Glomerular visceral epithelial cell (primary cell): ENCODE measurements around the gene AGT.
"Not testable (repeated sequence)": the region's sequence is repeated elsewhere in the genome, so short reads cannot be mapped to it uniquely, and the experiment has no call there.

Experiments
- DNase-seq: peaks from one replicate; pipeline ENCODE4 v3.0.0-alpha.2; 2016; ENCODE audit errors: extremely low spot score

AGT gene

DNA sequence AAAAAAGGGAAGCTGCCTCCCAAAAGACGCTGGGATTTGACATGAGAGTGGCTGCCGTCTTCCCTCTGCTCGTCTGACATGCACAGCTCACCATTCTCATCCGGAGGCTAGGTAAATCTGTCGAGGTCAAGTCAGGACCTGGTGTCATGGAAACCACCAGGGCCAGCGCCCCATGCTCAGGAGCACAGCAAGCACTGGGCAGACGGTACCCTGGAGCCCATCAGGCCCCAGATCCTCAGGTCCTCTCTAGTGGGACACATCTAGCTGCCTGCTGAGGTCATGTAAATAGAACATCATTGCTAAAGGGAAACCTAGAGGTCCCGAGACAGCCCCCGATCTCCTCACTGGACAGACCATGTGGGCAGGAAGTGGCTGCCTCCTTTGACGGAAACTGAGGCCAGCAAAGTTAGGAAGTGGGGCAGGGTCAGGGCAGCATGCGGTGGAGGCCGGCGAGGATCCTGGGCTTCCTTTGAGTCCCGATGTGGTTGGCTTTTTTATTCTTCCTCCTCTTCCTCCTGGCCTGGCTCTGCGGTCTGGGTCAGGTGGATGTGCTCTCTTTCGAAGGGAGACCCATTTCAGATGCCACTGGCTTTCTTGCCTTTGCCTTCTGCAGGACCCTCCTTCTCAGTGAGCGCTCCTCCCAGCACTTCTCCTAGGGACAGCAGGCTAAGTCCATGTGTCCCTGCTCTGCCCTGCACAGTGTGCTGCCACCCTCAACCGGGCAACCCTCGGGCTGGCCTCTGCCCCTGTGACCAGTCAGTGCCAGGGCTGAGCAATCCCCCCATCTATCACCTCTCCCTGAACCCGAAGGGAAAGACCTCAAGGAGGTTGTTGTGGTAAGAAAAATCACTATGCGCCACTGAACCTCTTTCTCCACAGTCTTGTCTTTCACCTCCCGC is 5.9 kb downstream of the AGT start:
- no peak for DNase-seq

DNA sequence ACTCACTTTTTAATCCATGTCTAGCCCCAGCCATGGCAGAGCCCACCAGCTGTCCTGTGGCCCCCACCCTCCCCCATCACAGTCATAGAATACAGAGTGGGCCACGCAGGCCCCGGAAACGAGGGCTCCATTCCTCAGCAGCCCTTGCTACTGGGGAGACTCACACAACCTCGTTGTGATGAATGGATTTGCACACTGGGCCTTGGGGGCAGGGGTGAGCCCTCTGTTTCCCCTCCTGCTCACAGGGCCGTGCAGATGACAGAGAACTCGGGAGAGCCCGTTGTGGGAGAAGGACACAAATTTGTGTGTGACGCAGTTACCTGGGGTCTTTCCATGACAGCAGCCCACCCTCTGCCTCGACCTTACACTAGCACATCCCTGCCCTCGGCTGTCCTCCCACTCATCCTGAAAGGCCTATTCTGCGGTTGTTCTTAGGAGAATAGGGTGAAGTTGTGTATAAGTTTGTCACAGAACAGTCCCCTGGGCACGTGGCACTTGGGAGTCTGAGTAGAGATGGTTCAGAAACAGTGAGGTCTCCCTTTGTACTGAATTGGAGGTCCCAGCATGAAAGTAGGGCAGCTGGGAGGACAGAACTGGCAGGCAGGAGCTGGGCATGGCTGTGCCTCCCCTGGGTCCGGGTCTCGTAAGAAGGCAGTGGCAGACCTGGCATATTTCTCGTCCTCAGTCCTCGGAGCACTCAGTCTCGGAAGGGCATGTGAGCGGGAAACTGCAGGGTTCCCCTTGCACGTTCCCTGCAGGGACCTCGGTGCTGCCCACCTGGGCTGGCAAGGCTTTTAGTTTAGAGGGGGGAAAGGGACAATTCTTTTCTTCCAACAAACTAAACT is 6.8 kb downstream of the AGT start:
- DNase-seq, result no peak

DNA sequence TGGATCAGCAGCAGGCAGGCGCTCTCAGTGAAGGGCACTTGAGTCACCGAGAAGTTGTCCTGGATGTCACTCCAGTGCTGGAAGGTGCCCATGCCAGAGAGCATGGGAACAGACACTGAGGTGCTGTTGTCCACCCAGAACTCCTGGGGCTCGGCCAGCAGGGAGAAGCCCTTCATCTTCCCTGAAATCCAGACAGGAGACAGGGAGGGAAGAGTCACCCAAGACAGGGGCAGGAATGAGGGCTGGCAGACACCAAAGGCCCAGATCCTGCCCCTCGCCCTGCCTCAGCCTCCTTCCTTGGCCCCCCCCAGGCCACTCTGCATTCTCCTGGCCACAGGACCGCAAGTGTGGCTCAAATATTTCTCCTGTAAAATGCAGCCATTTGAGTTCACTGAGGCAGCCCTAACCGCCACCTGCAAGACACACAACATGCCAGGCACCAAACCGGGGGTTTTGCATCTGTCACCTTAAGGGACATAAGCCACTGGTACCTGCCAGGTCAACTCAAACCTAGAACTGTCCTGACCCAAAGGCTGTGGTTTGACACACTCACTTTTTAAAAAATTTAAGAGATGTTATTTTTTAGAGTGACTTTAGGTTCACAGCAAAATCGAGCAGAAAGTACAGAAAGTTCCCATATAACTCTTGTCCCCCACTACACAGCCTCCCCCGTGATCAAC is 7.8 kb downstream of the AGT start:
- no peak for DNase-seq

DNA sequence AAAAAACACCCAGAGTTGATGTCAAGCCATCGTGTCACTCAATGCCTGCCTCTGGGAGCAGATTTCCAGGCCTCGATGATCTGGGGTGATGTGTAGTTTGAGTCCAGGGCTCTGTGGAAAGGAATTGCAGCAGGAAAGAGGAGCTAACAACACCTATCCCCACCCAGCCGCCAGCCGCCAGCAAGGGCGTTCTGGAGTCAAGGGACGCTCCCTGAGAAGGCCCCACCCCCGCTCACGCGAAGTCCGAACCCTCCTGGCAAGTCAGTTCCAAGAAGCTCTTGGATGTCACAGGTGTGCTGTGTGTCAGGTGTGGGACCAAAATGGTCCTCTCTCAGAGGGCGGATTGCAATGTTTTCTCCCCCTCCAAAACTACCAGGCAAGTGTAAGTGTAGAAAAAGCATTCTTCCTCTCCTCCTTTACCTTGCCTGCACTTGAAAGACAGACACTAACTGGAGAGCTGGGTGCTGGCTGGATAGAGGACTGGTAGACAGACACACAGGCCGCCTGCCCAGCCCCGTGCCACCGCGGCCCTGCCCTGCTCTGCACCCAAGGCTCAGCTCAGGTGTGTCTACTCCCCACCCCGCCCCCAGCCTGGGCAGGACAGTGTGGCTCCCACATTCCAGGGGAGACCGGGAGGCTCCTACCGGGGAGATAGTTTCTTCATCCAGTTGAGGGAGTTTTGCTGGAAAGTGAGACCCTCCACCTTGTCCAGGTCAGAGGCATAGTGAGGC is 8.5 kb downstream of the AGT start:
- no peak for DNase-seq

DNA sequence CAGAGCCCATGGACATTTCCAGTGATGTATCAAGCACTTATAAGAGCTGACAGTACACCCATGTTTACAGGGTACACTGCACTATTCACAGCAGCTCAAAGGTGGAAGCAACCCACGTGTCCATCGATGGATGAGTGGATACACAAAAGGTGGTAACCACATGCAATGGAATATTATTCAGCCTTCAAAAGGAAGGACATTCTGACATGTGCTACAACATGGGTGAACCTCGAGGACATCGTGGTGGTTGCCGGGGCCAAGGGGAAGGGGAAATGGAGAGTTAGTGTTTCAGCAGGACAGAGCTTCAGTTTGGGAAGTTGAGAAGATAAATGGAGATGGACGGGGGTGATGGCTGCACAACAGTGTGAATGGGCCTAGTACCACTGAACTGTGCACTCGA is 9.1 kb downstream of the AGT start:
- no peak for DNase-seq

DNA sequence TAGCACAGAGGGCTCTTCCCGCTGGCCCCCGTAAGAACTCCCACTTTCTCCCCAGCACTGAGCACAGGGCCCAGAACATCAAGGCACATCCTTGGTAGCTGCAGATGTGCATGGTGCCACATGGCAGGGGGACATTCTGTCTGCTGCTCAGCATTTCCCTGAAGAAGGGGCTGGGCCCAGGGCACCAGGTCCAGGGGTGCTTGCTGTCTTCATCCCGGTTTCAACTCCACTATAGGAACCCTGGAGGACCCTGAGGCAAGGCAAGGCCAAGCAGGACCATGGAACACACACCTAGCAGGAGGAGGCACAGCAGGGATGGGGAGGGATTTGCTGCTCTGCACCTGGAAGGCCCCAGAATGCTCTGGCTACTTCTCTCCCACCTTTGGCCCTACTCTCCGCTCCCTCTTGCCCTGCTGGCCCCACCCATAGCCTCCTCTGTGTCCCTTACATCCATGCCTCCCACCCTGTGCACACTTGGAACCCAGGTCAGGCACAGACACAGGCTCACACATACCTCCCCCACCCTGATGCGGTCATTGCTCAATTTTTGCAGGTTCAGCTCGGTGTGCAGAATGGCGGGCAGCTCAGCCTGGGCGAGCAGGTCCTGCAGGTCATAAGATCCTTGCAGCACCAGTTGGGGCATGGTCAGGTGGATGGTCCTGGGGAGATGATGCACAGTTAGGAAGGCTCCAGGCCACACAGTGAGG is 10.1 kb downstream of the AGT start:
- DNase-seq, result no peak

DNA sequence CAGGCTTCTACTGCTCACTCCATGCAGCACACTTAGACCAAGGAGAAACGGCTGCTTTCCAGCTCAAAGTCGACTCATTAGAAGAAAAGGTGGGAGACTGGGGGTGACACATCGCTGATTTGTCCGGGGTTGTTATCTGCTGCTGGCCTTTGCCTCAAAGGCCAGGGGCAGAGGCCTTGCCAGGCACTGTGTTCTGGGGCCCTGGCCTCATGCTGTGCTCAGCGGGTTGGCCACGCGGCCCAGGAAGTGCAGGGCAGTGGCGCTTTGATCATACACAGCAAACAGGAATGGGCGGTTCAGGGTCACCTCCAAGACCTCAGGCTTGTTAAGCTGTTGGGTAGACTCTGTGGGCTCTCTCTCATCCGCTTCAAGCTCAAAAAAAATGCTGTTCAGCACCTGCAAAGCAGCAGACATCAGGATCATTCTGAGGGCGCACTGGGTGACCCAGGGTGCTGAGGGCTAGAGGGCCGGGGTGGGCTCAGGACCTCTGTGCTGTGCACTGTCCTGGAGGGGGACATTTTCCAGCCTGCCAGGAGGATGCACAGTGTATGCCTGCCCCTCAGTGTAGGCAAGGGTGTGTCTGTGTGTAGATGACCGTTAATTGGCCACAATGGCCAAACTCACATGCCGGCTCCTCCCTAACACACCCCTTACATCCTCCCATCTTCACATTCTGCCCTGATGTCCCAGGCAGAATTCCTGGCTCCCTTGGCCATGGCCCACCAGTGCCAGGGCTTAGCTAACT is 10.8 kb downstream of the AGT start:
- no peak for DNase-seq

DNA sequence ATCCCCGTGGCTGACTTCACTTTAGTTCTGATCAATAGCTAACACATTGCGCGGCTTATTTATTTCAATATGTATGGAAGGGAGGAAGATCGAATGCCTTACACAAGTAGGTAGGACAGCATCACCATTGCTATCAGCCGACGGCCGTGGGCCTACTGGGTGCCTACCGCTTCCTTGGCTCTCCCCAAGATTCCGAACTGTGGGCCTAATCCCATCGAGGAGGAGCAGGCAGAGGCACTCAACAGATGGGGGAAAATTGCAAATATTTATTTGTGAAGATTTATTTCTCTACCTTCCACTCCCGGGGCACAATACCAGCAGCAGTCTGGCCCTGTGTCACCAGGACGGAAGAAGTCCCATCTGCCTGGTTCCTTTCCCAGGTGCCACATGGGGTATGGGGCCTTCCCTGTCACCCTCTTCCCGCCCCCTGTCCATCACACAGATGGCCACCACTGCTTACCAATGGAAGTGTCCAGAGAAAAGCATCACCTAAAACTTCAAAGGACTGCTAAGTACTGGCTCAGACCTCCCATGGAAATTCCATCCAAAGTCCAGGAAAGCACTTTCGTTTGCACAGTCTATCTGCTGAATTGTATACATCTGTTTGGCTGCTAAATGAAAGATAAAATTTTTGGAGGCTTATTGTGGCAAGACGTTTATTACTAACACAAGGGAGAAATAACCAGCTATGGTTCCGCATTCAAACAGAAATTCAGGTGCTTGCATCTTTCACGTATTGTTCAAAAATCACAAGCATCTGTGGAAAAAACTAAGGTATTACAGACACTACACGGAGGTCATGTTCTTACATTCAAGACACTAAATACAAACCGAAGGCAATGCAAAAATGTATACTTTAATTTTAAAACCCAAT is 11.8 kb downstream of the AGT start:
- no peak for DNase-seq

DNA sequence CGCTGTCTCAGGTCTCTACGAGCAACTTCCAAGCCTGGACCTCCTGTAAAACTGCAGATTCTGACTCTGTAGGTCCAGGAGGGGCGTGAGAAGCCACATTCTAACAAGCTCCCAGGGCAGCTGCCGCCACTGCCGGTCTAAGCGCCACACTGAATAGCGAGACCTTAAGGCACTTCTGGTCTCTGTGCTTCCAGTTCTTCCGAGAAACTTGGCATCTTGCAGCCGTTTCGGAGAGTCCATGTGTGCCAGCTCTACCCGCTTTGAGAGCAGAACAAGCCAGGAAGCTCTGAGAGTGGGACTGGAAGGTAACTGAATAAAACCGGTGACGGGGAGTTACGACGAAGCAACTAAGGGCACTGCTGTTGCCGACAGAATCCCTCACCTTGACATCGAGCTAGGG is 12.5 kb downstream of the AGT start:
- DNase-seq, result no peak

DNA sequence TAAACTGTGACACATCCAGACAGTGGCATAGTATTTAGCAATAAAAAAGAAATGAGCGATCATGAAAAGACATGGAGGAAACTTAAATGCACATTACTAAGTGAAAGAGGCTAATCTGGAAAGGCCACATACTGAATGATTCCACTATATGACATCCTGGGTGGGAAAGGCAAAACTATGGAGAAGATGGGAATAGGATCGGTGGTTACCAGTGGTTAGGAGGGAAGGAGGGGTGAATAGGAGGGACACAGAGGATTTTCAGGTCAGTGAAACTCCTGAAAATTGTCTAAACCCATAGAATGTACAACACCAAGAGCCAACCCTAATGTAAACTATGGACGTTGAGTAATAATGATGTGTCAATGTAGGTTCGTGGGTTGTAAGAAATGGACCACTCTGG is 13.8 kb downstream of the AGT start:
- DNase-seq, result no peak

DNA sequence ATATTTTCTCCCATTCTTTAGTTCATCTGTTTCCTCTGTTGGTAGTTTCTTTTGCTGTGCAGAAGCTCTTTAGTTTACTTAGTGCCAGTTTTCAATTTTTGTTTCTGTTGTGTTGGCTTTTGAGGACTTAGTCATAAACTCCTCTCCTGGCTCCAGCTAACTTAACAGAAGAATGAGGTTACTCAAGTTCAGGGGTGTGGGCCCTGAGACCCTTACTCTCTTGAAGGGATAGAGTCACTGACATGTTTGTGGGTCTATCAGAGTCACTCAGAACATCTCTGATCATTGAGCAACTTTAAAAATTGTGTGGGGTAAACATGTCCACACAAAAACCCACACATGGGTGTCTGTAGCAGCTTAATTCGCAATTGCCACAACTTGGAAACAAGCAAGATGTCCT is 14.2 kb downstream of the AGT start:
- DNase-seq, result no peak

DNA sequence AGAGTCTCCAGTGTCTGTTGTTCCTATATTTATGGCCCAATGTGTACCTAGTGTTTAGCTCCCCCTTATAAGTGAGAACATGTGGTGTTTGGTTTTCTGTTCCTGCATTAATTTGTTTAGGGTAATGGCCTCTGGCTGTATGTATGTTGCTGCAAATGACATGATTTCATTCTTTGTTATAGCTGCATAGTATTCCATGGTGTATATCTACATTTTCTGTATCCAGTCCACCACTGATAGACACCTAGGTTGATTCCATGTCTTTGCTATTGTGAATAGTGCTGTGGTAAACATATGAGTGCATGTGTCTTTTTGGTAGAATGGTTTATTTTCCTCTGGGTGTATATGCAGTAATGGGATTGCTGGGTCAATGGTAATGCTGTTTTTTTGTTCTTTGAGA is 15.0 kb downstream of the AGT start:
- DNase-seq, result not testable (repeated sequence)

DNA sequence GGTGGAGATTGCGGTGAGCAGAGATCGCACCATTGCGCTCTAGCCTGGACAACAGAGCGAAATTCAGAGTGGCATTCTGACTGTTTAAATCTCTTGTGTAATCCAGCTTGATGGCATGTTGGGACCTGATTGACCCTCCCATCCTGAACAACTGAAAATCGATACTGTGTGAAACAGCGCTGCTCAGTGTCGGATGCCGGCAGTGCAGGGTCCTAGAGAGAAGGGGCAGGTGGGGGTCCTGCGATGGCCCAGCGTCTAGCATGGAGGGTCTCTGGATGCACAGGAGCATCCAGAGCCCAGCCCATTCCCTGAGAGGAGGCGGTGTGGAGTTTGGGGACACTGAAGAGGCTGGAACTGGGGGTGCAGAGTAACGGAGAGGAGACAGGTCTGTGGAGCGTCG is 15.8 kb downstream of the AGT start:
- DNase-seq, result no peak

DNA sequence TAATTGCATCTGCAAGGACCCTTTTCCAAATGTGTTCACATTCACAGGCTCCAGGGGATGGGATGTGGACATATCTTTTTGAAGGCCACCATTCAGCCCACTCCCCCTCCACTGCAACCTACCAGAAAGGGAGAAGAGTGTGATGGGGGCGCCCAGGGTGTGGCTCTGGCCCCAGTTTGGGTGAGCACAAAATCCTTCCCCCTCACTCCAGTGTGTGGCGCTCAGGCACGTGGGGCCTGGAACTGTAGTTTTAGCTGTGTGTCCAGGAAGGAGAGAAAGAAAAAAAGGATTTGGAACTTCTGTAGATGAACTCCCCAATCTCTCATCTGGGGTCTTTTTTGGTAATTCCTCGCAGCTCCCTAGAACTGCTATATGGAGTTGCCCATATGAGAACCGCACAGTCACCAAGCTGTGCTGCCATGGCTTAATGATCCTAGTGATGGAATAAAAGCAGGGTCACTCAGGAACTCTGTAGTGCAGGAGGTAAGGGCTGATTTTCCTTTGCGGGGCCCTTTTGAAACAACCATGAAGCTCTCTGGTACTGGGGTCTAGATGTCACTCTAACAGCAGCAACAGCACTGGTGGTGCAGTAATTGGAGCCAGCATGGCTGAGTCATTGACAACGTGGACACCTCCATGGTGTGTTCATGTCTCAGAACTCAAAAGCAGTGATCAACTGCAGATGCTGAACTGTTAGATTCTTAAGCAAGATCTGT is 17.0 kb downstream of the AGT start:
- no peak for DNase-seq

DNA sequence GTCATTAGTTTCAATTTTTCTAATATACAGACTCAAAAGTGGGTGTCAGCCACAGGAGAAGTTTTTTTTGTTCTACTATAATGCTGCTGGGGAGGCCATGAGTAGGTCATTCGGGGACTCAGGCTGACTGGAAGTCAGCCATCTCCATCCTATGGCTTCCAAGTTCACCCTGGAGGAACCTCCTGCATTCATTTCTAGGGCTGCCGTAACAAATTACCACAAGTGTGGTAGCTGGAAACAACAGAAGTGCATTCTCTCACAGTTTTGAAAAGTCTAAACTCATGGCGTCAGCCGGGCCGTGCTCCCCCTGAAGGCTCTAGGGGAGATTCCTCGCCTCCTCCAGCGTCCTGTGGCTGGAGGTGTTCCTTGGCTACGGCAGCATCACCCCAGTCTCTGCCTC is 17.7 kb downstream of the AGT start:
- DNase-seq, result no peak

DNA sequence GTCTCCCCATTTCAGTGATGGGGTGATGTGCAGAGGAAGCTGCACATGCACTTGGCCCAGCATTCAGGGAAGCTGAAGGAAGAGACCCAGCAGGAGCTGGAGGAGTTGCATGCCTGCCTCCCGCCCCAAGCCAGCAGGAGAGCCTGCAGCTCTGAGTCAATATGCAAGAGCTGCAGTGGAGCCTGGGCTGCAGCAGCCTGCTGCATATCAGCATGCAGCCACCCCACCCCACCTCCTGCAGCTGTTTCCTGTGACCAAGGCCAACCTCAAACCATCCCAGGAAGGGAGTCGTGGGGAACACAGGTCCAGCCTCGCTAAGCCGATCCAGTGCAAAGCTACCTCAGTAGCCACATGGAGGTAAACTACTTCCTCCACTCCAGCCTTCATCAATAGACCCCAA is 18.9 kb downstream of the AGT start:
- no peak for DNase-seq

DNA sequence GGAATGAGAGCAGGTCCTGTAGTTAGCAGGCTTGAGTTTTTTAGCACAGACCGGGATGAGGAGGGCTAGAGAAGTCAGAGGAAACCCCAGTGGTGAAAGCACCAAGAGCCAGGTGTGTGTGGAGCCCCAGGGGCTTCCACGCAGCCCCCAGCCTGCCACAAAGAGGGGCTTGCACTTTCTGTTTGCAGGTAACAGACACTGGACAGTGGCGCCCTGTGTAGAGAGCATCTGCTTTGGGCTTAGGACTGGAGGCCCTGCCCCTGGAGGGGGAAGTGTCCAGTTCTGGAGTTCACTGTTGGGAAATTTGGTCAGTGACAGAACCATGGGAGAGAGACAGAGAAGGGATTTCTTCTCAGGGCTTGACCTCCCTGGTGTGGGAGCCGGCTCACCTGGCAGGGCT is 19.5 kb downstream of the AGT start:
- DNase-seq, result no peak

DNA sequence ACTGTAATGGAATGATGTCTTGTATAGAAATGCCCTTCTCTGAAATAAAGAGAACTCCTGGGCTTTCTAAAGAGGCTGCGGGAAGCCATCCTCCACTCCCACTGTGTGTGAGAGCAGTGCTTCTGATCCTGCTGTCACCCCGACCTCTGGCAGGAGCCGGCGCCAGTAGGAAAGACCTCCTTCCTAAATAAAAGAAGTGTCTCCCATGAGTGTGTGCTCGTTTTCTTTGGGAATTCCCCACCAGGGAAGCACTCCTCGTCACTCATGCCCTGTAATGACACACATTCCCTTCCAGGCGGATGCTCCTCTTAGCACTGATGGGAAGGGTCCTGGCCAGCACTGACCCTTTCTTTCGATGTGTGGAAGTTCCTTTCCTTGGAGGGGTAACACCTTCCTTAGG is 20.1 kb downstream of the AGT start:
- DNase-seq, result no peak

DNA sequence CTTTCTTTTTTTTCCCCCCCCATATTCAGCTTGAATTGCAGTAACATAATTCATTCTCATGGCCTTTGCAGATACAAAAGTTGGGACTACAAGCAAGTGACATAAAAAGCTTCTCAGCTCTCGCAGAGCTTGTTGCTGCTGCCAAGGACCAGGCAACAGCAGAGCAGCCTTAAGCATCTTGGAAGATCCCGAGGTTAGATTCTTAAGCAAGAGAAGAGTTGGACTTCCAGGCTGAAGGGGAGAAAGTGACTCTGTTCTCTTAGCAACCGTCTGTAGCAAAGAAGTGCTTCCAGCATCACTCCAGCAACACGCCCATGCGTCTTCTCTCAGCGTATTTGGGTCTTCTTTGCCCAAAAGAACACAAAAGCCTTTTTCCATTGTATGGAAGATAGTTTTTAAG is 20.7 kb downstream of the AGT start:
- no peak for DNase-seq
